GM18951 (cell line): Measurements from ENCODE around the gene RYR2.

Experiments
- POLR2A ChIP-seq: IDR thresholded peaks from 4 replicates; pipeline ENCODE4 v1.6.1; 2011; ENCODE audit warnings: mild to moderate bottlenecking; ENCODE audit not compliant: insufficient read length, insufficient read depth; ENCODE audit errors: extremely low read depth
- in situ Hi-C: fragments of 300-500 bp; cut with MboI; formaldehyde crosslinking; loops from one replicate; pipeline ENCODE4 v1.12.0; 2022; ENCODE audit warnings: low sequenced_read_pairs, mixed read lengths, inconsistent platforms; ENCODE audit not compliant: unreplicated experiment

The RYR2 gene

DNA sequence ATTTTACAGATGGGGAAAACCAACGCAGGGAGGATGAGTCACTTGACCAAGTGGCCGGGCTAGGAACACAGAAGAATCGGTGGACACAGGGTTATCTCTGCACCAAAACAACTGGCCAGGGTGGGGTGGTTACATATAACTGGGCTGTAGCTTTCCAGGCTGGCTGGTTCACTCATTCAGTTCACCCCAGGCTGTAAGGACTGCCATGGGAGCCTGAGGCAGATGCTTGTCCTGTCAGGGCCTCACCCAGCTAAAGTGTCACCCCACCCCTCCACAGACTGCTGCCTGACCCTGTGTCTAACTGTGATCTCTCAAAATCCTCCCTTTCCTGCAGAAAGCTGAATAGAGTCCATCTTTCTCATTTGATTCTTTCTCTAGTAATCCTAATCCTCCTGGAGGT, 387.3 kb downstream of the RYR2 start:
- in situ Hi-C loops, result no loop called here
- no peak for TF ChIP-seq POLR2A

DNA sequence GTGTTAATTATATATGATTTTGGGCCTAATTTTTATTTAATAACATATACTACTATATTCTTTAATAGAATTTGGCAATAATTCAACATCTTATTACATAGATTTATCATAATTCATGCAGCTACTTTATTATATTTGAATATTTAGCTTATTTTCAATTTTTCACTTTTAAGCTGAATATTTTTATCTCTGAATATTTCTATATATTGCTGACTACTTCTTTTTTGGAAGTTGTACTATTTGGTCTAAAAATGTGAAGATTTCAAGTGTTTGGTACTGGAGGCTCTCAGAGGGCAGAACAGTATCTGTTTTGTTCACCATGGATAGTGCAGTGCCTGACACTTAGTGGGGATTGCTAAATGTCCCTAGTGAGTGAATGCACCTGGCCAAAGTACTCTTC, 389.5 kb downstream of the RYR2 start:
- no peak for TF ChIP-seq POLR2A
- in situ Hi-C loops, result no loop called here

DNA sequence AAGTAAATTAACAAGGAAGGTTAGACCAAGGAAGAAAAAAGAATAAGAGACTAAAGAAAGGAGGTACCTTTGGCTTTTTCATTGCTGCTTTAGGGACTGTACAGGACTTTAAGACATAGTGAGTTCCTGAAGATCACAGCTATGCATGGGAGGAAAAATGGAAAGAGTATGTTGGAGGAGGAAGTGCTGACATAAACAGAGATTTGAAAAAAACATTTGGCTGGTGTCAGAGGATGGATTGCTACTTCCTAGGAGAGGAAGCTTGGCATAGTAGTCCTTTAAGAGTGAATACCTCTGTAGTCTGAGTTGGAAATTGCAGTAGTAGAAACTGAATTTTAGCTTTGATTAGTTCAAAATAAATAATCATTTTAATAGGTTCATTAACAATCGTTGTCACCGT, 398.4 kb downstream of the RYR2 start:
- in situ Hi-C loops, result no loop called here
- no peak for TF ChIP-seq POLR2A

DNA sequence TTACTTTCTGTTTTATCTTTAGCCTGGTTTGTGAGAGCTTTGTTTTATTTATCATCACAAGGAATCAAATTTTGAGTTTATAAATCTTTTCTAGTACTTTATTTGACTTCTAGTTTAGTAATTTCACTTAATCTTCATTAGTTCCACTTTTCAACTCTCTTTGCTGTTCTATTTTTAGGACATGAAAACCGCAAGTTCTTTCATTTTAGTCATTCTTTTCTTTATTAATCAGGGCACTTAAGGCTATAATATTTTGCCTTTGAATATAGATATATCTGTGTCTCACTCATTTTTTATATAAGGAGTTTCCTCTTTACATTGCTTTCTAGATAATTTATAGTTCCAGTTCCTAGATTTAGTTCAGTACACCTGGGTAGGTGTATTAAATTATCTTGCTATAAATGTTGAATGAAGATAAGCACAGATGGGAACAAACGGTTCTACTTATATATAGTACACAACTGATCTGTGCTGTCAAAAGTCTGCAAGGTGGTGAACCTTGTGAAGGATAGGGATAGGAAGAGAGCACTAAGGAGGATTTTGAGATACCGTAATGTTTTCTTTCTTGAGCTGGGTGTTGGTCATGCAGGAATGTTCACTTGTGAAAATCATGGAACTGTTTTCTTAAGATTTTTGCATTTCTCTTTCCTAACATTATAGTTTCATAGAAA, 402.3 kb downstream of the RYR2 start:
- no peak for TF ChIP-seq POLR2A
- in situ Hi-C loops, result no loop called here

DNA sequence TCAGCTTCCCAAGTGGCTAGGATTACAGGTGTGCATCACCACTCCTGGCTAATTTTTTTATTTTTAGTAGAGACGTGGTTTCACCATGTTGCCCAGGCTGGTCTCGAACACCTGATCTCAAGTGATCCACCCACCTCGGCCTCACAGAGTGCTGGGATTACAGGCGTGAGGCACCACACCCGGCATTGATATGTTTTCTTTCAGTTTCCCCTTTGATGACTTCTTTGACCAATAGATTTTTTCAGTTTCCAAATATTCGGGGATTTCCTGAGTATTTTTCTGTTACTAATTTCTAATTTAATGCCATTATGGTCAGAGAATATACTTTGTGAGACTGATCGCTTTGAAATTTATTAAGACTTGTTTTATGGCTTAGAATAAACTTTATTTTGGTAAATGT, 406.1 kb downstream of the RYR2 start:
- no peak for TF ChIP-seq POLR2A
- in situ Hi-C loops, result no loop called here

DNA sequence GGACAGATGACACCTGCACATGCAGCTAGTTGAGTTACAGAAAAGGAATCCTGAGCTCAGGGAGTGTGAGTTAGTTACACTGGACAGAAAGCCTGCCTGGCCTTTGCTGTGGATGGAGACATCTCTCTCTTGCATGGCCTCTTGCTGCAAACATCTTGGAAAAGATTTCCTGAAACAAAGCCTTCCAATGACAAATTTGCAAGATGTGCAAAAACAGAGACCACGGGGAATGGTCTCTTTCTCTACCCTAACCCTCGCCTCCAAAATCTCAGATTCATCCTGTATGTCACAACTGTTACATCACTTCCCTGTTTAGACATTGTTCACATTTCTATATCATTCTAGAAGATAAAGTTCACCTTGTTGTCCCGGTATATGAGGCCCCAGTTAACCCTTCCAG, 415.6 kb downstream of the RYR2 start:
- in situ Hi-C loops, result no loop called here
- no peak for TF ChIP-seq POLR2A

DNA sequence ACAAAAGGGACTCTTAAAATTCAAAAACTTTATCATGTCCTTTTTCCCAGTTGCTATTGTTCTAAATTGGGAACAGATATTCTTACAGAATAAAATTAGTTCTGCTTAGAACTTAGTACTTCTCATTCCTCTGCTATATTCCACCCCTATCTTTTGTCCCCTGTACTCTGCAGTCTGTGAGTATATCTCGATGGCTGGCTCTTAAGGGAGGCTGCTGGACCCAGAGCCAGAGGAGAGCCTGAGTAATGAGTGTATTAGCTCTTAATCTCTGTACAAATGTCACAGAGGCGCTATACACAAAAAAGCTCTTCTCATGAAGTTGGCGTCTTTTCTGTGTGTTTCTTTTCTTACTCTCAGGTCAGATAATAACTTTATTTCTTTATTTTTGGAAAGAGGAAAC, 425.3 kb downstream of the RYR2 start:
- in situ Hi-C loops, result no loop called here
- TF ChIP-seq POLR2A, result no peak

DNA sequence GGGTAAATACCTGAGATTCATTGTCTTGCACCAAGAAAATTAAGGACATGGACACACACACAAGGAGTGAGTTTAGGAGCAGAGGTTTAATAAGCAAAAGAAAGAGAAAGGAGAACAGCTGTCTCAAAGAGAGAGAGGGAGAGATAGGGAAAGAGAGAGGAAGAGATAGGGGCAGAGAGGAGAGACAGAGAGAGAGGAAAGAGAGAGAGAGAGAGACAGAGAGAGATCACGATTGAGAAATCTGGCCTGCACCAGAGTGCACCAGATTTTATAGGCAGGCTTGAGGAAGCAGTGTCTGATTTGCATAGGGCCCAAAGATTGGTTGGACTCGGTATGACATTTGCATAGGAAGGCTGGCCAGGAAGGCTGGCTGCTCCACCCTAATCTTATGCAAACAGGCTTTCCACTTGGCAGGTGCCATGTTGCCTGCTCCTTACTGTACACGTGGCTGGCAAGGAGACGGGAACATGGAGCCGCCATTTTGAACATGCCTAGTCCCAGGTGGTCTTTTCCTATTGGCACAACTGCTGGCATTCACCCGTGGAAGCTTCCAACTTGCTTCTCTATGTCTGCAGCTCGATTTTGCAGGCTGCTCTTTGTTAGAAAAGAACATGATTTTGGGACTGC, 428.8 kb downstream of the RYR2 start:
- in situ Hi-C loops, result no loop called here

DNA sequence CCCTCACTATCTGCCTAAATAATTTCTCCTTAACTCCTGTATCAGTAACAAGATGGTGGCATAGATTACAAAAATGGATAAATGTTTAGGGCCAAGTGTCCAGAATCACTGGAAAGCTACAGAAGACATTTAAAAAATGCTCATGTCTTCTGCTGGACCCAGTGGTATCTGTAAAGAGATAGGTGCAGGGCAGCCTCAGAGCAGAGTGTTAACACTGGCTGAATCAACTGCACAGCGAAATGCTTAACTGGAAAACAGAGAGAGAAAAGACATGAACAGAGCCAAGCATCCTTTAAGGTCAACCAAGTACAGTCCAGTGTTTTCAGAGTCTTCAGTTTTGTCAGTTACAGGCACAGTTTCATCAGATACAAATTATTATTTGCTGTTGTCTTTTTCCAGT, 429.4 kb downstream of the RYR2 start:
- TF ChIP-seq POLR2A, result no peak
- in situ Hi-C loops, result no loop called here

More for the DNA sequence above, 428.8 kb downstream of the RYR2 start:
- no peak for TF ChIP-seq POLR2A

DNA sequence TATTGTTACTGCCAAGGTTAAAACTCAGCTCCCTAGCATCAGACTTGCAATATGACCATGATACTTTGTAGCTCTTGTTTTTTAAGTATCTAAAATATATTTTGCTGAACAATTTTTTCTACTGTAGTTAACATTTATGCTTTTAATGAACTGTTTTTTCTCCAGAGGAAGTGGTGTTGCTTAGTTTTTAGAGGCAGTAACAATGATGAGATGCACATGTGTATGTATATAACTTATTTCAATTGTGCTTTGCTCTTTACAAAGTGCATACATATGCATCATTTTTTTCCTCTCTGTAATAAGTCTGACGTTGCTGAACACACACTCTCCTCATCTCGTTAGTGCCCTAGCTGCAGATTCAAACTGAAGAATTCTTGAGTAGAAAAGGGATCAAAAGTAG, 430.0 kb downstream of the RYR2 start:
- in situ Hi-C loops, result no loop called here

DNA sequence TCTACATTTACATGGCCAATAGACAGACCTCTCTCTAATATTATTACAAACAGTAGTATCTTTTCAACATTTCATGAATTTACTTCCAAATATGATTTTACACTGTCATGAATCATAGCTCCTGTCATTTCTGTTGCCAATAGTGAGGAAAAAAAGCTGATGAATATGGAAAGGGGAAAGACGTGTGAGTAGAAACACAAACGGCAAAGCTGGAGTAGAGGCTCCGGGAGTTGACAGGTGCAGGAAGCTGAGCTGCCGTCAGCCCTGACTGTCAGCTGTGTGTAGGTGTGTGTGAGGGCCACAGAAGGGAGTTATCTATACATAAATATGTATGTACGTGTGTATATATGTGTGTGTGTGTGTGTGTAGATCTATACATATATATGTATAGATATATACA, 431.9 kb downstream of the RYR2 start:
- TF ChIP-seq POLR2A, result no peak
- in situ Hi-C loops, result no loop called here

More for the DNA sequence above, 430.0 kb downstream of the RYR2 start:
- no peak for TF ChIP-seq POLR2A

DNA sequence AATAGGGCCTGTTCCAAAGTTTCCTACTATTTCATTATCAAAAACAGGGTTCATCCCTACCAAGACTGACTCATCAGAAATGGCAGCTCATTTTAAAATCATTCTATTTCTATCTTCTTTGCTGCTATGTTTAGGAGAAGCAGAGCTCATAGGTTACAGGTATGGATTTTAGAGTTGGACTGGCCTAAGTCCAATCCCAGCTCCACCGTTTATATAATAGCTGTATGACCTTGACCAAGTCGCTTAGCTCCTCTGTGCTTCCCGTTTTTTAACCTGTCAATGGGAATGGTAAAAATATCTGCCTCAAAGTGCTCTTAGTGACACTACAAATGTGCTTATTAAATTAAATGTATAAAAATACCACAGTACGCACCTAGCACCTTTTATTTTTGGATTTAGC, 436.1 kb downstream of the RYR2 start:
- in situ Hi-C loops, result no loop called here

DNA sequence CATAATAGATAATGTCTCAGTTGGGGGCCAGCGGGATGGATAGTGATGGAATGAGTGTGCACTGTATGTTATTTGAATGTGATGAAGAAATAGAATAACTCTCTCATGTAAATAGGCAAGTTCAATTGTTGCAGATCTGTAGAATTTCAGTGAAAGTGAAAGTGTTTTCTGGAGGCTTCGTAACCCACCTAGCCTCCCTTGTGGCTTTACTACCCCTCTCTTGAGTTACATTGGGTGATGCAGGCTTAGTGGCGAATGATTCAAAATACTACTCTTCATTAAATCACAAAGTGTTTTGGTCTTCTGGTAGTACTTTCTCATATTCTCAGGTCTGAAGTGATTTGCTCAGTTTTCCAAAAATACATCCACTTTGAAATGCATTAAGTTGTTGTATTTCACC, 436.9 kb downstream of the RYR2 start:
- TF ChIP-seq POLR2A, result no peak
- in situ Hi-C loops, result no loop called here

More for the DNA sequence above, 436.1 kb downstream of the RYR2 start:
- no peak for TF ChIP-seq POLR2A

DNA sequence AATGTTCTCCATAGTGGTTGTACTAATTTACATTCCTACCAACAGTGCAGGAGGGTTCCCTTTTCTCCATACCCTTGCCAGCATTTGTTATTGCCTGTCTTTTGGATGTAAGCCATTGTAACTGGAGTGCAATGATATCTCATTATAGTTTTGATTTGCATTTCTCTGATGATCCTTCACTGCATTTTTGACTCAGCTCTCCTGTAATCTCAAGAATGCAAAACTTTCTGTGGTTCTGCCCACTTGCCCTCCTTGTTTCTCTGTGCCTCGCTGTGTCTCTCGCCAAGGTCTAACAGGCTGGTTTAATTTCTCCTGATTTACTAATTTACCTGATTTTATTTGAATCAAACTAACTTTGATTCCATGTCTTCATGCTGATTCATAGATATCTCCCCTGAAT, 440.8 kb downstream of the RYR2 start:
- in situ Hi-C loops, result no loop called here
- no peak for TF ChIP-seq POLR2A
